SU-DHL-6 (cell line): ENCODE data around the gene BCO2.
"Not testable (repeated sequence)": the region's sequence is repeated elsewhere in the genome, so short reads cannot be mapped to it uniquely, and the experiment has no call there.

Experiments used
- H2AFZ ChIP-seq: fragments of 200-600 bp; sonication (generic); 2 replicates; pipeline ENCODE4 v1.6.1; 2014; ENCODE audit warnings: low read depth, mild to moderate bottlenecking, moderate library complexity, mixed read lengths, antibody characterized with exemption, low read length; ENCODE audit not compliant: severe bottlenecking
- H3F3A ChIP-seq: fragments of 200-600 bp; shearing (Covaris generic); 2 replicates; pipeline ENCODE4 v1.6.0; 2016; ENCODE audit warnings: antibody characterized with exemption, mild to moderate bottlenecking; ENCODE audit not compliant: insufficient read depth
- H3K27ac ChIP-seq: fragments of 200-600 bp; sonication (generic); 2 replicates; pipeline ENCODE4 v1.5.1; 2016; ENCODE audit warnings: low read depth, mild to moderate bottlenecking, low read length, moderate library complexity, mixed read lengths
- H3K27me3 ChIP-seq: fragments of 200-600 bp; sonication (generic), shearing (Covaris generic); 2 replicates; pipeline ENCODE4 v1.6.0; 2014; ENCODE audit warnings: mild to moderate bottlenecking, low read length
- H3K36me3 ChIP-seq: fragments of 200-600 bp; sonication (generic); 2 replicates; pipeline ENCODE4 v1.6.1; 2014; ENCODE audit warnings: mild to moderate bottlenecking, low read length, mixed read lengths
- H3K4me2 ChIP-seq: fragments of 300-600, 200-600 bp; shearing (Covaris generic), sonication (generic); 2 replicates; pipeline ENCODE4 v1.6.0; 2014; ENCODE audit warnings: low read length, low read depth, mild to moderate bottlenecking; ENCODE audit not compliant: poor library complexity, severe bottlenecking
- H3K4me3 ChIP-seq: fragments of 200-600 bp; sonication (generic); 2 replicates; pipeline ENCODE4 v1.5.1; 2014; ENCODE audit warnings: antibody characterized with exemption, low read length, mild to moderate bottlenecking, mixed read lengths; ENCODE audit not compliant: insufficient read depth, poor library complexity, severe bottlenecking
- H3K79me2 ChIP-seq: fragments of 200-600 bp; sonication (generic); 2 replicates; pipeline ENCODE4 v1.6.1; 2014; ENCODE audit warnings: mild to moderate bottlenecking, low read length, moderate library complexity; ENCODE audit not compliant: insufficient read depth
- H3K9ac ChIP-seq: fragments of 200-600 bp; sonication (generic); 2 replicates; pipeline ENCODE4 v1.7.0; 2014; ENCODE audit warnings: mild to moderate bottlenecking, low read length
- H3K9me2 ChIP-seq: fragments of 200-600 bp; sonication (generic); replicated peaks from 2 replicates; pipeline ENCODE4 v1.6.1; 2014; ENCODE audit warnings: low read length; ENCODE audit not compliant: insufficient read depth
- H3K9me3 ChIP-seq: fragments of 200-600 bp; sonication (generic); 2 replicates; pipeline ENCODE4 v1.6.1; 2014; ENCODE audit warnings: low read length, mixed read lengths; ENCODE audit not compliant: insufficient read depth
- H4K20me1 ChIP-seq: fragments of 200-600 bp; sonication (generic); 2 replicates; pipeline ENCODE4 v1.6.1; 2014; ENCODE audit warnings: low read depth, mild to moderate bottlenecking, antibody characterized with exemption, low read length, moderate library complexity, mixed read lengths
- CTCF ChIP-seq: fragments of 200-600 bp; sonication (generic); IDR thresholded peaks from one replicate; pipeline ENCODE4 v1.5.1; 2017; ENCODE audit warnings: antibody characterized with exemption, mild to moderate bottlenecking, low read length, moderate library complexity; ENCODE audit not compliant: insufficient read depth, poor library complexity, severe bottlenecking
- EZH2phosphoT487 ChIP-seq: fragments of 200-600 bp; sonication (generic), shearing (Covaris generic); conservative IDR thresholded peaks from 2 replicates; pipeline ENCODE4 v1.6.1; 2018; ENCODE audit warnings: mild to moderate bottlenecking, antibody characterized with exemption, low read length, moderate library complexity, mixed read lengths

The BCO2 gene

GRCh38 chr11:112161012-112161411 is 14.3 kb upstream of the BCO2 start:
- TF ChIP-seq CTCF (no peak), EZH2phosphoT487 (no peak)
- Histone ChIP-seq H3K4me2 (no peak overlapping the region), H3K27me3 (no peaks in the 10 kb centered on the region), H3K36me3 (no peaks in the 10 kb centered on the region), H4K20me1 (no peaks in the 10 kb centered on the region), H3K9me2 (no peaks in the 10 kb centered on the region), H3K9ac (no peak overlapping the region), H3K27ac (no peak overlapping the region), H3K79me2 (no peaks in the 10 kb centered on the region), H3K9me3 (no peaks in the 10 kb centered on the region), H3K4me3 (no peak overlapping the region), H2AFZ (no peak overlapping the region), H3F3A (no peaks in the 10 kb centered on the region)

GRCh38 chr11:112162200-112162599 is 13.1 kb upstream of the BCO2 start:
- not testable (repeated sequence) for H3F3A ChIP-seq, H3K9me2 ChIP-seq, H3K9ac ChIP-seq

GRCh38 chr11:112162761-112163546 is 12.4 kb upstream of the BCO2 start:
- no peaks in the 10 kb centered on the region for H3K27me3 ChIP-seq
- no peaks in the 10 kb centered on the region for H3F3A ChIP-seq
- no peaks in the 10 kb centered on the region for H3K9me2 ChIP-seq
- no peak for TF ChIP-seq EZH2phosphoT487
- TF ChIP-seq CTCF, result no peak
- H4K20me1 ChIP-seq, result no peaks in the 10 kb centered on the region
- no peaks in the 10 kb centered on the region for H3K36me3 ChIP-seq
- no peak overlapping the region for H3K4me2 ChIP-seq
- no peak overlapping the region for H3K27ac ChIP-seq
- H3K79me2 ChIP-seq, result no peaks in the 10 kb centered on the region
- peak overlapping the region; percentile 78 for H2AFZ ChIP-seq
- H3K4me3 ChIP-seq, result no peak overlapping the region
- no peak overlapping the region for H3K9ac ChIP-seq
- H3K9me3 ChIP-seq, result no peaks in the 10 kb centered on the region

More at GRCh38 chr11:112162200-112162599, 13.1 kb upstream of the BCO2 start:
- H3K36me3 ChIP-seq, H3K4me3 ChIP-seq, H3K9me3 ChIP-seq, H3K27ac ChIP-seq, H3K79me2 ChIP-seq, H3K4me2 ChIP-seq, H4K20me1 ChIP-seq, H3K27me3 ChIP-seq, H2AFZ ChIP-seq: not testable (repeated sequence)

GRCh38 chr11:112163875-112164685 is 11.2 kb upstream of the BCO2 start, which contains the start of gene IL18:
Gene IL18, minus strand, starts transcription at chr11:112164094. Its CDS starts 9,041 bp downstream, at chr11:112155053.
- Histone ChIP-seq H3K27me3 (no peaks in the 10 kb centered on the region), H3F3A (no peaks in the 10 kb centered on the region), H3K36me3 (no peaks in the 10 kb centered on the region), H3K4me3 (no peak within 1 kb of the TSS), H3K4me2 (peak within 1 kb of the TSS; percentile 12), H3K9ac (no peak within 1 kb of the TSS; the same call in 1 of the 2 replicates), H2AFZ (peak within 1 kb of the TSS; percentile 78), H3K9me2 (no peaks in the 10 kb centered on the region), H3K79me2 (no peaks in the 10 kb centered on the region), H3K9me3 (no peaks in the 10 kb centered on the region), H4K20me1 (no peaks in the 10 kb centered on the region), H3K27ac (no peak within 1 kb of the TSS)
- TF ChIP-seq CTCF, result no peak
- TF ChIP-seq EZH2phosphoT487, result no peak
